CD4-positive, alpha-beta T cell treated with Interleukin-17A for 4 hours (primary cell): ENCODE measurements around the gene PHF13.

Experiments
- DNase-seq: peaks from one replicate; pipeline ENCODE4 v3.0.0-alpha.2; 2020; ENCODE audit warnings: mixed read lengths

Gene PHF13

DNA sequence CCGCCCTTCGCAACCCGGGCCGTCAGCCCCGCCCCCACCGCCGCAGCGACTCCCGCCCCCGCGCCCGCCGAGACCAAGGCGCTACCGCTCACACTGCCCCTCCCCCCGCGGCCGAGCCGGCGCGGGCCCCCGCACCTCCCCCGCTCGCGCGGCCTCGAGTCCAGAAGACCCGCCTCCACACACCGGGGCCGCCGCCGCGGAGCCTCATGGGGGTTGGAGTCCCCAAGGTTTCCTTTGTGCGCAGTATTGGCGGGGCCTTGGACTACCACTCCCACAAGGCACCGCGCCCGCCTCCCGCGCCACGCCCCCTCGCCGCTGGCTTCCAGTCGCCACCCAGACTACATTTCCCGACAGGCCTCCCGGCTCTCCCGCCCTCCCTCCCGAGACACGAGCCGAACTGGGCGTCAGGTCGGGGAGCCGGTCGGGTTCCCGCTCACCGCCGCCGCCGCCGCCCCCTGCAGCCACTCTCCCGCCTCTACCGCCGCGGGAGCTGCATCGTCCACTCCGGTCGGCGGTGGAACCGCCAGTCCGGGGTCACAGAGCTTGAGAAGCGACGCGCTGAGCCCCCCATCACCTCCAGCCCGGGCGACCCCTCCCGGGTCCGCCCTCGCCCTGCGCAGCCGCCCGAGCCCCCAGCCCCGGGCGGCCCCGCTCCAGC is at the start of gene PHF13:
Gene PHF13, plus strand, starts transcription at position 371 of the 658 bp plus-strand sequence. CDS start 336 bp downstream, outside the sequence.
- peak; percentile 100 for DNase-seq

- DNase-seq: no peak
These were observed 44.5 kb upstream of the PHF13 start for GRCh38 chr1:6569033-6569432.

- DNase-seq: no peak
These were observed 43.4 kb upstream of the PHF13 start for GRCh38 chr1:6570100-6570499.

DNA sequence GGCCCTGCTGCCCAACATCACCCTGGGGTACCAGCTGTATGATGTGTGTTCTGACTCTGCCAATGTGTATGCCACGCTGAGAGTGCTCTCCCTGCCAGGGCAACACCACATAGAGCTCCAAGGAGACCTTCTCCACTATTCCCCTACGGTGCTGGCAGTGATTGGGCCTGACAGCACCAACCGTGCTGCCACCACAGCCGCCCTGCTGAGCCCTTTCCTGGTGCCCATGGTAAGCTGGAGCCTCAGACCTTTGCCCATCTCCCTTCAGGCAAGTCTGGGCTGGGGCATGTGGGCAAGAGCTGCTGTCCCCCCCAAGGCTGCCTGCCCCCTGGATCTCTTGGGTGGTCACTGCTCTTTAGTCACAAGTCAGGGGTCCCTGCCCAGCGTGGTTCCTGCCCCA is 42.5 kb upstream of the PHF13 start:
- no peak for DNase-seq

GRCh38 chr1:6572653-6573383 is 40.7 kb upstream of the PHF13 start:
- no peak for DNase-seq

GRCh38 chr1:6574025-6574620 is 39.4 kb upstream of the PHF13 start:
- no peak for DNase-seq

DNA sequence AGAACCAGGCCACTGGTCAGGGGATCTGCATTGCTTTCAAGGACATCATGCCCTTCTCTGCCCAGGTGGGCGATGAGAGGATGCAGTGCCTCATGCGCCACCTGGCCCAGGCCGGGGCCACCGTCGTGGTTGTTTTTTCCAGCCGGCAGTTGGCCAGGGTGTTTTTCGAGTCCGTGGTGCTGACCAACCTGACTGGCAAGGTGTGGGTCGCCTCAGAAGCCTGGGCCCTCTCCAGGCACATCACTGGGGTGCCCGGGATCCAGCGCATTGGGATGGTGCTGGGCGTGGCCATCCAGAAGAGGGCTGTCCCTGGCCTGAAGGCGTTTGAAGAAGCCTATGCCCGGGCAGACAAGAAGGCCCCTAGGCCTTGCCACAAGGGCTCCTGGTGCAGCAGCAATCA is 38.7 kb upstream of the PHF13 start:
- DNase-seq: no peak

DNA sequence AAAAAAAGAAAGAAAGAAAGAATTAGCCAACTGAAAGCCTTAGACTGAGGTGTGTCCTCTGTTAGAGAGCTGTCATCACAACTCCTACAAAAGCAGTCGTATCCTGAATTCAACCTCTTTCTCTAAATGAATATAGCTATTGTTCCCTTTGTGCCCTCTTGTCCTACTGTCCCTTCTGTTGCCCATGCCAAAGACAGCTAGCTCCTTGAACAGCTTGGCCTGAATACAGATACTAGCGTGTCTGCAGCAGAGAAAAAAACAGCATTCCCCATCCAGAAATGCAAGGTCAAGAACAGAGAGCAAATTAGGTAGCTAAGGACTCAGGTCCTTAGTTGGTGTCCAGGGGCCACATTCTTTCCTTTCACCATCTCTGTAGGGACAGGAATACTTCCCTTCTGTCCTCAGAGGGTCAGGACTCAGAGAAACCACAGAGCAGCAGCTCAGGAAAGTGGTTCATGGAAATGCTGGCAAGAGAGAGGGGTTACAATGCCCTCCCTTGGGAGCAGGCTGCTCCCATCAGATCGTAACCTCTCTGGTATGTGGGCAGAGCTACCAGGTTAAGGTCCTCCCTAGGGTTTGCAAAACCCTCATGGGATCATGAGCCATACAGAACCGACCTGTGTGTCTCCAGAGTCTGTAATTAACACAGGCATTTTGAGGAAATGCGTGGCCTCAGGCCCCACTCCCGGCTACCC is 35.6 kb upstream of the PHF13 start:
- no peak for DNase-seq

- DNase-seq: no peak
These were observed 34.7 kb upstream of the PHF13 start for GRCh38 chr1:6578624-6579373.

GRCh38 chr1:6579374-6580118 is 34.0 kb upstream of the PHF13 start, which contains the start of gene ZBTB48:
TSS of gene ZBTB48 (plus strand) at chr1:6579994. CDS start at chr1:6580610, 616 bp downstream.
- DNase-seq: peak; percentile 98

DNA sequence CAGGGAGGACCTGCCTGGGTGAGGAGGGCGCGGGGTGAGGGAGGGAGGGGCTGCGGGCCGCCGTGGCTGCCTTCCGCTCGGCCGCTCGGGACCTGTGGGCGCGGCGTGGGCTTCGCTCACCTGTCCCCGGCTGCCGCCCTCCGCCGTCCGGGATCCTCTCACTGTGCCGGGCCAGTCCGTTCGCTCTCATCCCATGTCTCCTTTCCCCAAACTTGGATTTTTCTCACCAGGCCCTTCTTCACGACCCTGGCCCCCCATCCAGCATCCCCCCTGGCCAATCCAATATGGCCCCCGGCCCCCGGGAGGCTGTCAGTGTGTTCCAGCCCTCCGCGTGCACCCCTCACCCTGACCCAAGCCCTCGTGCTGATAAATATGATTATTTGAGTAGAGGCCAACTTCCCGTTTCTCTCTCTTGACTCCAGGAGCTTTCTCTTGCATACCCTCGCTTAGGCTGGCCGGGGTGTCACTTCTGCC is 33.4 kb upstream of the PHF13 start:
- DNase-seq: no peak

DNA sequence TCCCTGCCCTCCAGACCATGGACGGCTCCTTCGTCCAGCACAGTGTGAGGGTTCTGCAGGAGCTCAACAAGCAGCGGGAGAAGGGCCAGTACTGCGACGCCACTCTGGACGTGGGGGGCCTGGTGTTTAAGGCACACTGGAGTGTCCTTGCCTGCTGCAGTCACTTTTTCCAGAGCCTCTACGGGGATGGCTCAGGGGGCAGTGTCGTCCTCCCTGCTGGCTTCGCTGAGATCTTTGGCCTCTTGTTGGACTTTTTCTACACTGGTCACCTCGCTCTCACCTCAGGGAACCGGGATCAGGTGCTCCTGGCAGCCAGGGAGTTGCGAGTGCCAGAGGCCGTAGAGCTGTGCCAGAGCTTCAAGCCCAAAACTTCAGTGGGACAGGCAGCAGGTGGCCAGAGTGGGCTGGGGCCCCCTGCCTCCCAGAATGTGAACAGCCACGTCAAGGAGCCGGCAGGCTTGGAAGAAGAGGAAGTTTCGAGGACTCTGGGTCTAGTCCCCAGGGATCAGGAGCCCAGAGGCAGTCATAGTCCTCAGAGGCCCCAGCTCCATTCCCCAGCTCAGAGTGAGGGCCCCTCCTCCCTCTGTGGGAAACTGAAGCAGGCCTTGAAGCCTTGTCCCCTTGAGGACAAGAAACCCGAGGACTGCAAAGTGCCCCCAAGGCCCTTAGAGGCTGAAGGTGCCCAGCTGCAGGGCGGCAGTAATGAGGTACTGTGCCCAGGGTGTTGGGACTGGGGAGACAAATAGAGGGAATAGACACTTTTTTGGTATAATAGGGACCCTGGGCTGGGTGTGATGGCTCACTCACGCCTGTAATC is 32.7 kb upstream of the PHF13 start:
- no peak for DNase-seq

DNA sequence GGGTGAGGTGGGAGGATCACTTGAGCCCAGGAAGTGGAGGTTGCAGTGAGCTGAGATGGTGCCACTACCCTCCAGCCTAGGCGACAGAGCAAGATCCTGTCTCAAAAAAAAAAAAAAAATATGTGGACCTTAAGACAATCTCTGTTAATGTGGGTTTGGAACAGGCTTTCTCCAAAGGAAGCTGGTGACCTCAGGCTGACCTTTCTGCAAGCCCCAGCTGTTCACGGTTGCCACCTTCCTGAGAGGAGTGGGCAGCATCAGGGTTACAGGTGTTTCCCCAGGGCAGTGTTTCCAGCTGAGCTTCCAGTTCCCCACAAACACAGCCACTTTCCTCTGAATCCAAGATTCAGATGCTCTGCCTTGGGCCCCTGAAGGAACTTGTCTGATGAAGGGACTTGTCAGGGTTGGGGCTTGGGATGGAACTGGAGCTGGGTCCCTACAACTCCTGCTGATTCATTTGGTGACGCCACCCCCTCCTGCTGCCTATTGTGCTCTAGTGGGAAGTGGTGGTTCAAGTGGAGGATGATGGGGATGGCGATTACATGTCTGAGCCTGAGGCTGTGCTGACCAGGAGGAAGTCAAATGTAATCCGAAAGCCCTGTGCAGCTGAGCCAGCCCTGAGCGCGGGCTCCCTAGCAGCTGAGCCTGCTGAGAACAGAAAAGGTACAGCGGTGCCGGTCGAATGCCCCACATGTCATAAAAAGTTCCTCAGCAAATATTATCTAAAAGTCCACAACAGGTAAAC is 31.8 kb upstream of the PHF13 start:
- DNase-seq: no peak

DNA sequence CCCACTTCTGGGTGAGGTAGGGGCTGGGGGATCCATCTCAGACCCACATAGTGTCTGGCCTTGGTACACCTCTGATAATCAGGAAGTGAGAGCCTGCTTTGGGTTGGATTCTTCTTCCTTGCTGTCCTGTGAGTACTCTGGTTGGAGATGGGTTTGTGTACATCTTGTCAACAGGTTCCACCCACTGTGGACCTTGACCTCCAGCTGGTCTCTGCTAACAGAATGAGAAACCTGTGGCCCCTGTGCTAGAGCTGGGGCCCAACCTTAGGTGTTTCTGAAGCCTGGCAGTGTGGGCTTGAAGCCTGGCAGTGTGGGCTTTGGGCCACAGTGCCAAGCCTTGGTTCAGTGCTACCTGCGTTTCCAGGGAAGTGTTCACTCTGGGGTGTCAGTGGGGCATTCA is 31.2 kb upstream of the PHF13 start:
- no peak for DNase-seq

- DNase-seq: no peak
These were observed 29.1 kb upstream of the PHF13 start for GRCh38 chr1:6584126-6585080.

DNA sequence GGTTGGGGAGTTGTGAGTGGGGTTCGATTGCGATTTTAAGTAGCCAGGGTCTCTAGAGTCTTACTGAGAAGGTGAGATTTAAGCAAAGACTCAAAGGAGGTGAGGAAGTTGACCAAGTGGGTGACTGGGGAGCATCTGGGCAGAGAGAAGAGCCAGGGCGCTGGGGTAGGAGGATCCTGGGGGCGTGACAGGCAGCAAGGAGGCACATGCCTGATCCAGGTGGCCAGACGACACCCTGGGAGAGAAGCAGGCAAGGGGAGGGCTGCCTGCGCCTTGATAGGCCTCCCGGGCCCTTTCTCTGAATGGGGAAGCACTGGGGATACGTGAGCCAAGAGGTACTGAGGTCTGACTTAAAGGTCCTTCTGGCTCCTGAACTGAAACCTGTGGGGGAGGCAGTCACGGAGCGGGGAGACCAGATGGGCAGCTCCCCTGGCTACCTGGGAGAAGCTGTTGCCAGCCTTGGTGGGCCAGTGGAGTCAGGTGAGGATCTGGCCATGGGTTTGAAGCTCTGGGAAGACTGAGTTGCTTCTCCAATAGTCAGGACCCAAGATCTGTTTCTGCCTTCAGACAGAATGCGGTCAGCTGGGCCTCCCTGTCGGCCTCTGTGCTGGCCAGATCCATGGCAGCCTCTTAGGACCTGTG is 28.3 kb upstream of the PHF13 start:
- DNase-seq: no peak

DNA sequence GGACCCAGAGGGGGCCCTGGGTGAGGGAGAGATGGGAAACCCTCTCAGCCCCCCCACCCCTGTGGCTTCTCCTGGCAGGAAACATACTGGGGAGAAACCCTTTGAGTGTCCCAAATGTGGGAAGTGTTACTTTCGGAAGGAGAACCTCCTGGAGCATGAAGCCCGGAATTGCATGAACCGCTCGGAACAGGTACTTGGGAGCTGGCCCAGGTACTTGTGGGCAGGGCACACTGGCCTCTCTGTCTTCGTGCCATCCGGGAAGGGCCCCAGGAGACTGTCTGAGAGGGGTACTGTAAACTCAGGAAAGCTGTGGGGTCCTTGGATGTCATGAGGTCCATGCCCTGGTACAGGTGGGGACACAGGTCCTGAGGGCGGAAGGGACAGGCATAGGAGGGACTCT is 27.7 kb upstream of the PHF13 start:
- no peak for DNase-seq

- no peak for DNase-seq
These were observed 27.1 kb upstream of the PHF13 start for GRCh38 chr1:6586404-6586816.
